Ovary (tissue), 3 donors: ENCODE data around the gene HDAC1.

Experiments
- EP300 ChIP-seq: sonication (generic); formaldehyde crosslinking; IDR thresholded peaks from one replicate; pipeline ENCODE4 v1.6.1; 2017; ENCODE audit warnings: antibody characterized with exemption
- POLR2A ChIP-seq: fragments of 450-650 bp; IDR thresholded peaks from one replicate; pipeline ENCODE4 v1.6.1; 2017; ENCODE audit warnings: antibody characterized with exemption, mild to moderate bottlenecking, moderate library complexity
- TF ChIP-seq, protein P1 (sequence below), 3 donors: fragments of 450-650 bp in 2 of 3; fragments of 200-600 bp in 1 of 3; IDR thresholded peaks; one replicate each; pipeline versions ENCODE4 v1.5.1 to v1.8.0; 2016 to 2022; ENCODE audit warnings: antibody characterized with exemption in 3 of 3, mild to moderate bottlenecking in 1 of 3
- donor health status: DM: no; HTN: no; CAD: no.

DNA sequence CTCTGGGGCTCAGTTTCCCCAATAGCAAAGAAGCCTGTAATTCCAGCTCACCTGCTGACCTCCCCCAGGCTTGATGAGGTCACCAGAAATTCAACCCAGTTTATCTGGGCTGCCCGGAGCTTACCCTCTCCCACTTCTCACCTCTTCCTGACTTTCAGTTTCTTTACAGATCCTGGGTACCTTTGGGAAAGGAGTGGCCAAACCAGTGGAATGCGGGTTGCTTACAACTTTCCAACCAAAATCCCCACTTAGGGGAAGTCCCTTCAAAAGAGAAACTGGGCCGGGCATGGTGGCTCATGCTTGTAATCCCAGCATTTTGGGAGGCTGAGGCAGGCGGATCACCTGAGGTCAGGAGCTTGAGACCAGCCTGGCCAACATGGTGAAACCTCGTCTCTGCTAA lies 50.1 kb downstream of the HDAC1 start:
- TF ChIP-seq, protein P1, sequence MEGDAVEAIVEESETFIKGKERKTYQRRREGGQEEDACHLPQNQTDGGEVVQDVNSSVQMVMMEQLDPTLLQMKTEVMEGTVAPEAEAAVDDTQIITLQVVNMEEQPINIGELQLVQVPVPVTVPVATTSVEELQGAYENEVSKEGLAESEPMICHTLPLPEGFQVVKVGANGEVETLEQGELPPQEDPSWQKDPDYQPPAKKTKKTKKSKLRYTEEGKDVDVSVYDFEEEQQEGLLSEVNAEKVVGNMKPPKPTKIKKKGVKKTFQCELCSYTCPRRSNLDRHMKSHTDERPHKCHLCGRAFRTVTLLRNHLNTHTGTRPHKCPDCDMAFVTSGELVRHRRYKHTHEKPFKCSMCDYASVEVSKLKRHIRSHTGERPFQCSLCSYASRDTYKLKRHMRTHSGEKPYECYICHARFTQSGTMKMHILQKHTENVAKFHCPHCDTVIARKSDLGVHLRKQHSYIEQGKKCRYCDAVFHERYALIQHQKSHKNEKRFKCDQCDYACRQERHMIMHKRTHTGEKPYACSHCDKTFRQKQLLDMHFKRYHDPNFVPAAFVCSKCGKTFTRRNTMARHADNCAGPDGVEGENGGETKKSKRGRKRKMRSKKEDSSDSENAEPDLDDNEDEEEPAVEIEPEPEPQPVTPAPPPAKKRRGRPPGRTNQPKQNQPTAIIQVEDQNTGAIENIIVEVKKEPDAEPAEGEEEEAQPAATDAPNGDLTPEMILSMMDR (IDR thresholded peaks at IDR 0.05): no peak
- TF ChIP-seq POLR2A: no peak
- TF ChIP-seq EP300: no peak
